Measurements from ENCODE around the gene PRCD.

GRCh38 chr17:76531486-76532038 lies 8.3 kb upstream of the PRCD start:
- TF ChIP-seq POLR2A (IDR thresholded peaks at IDR 0.05; ENCODE audit: low read length) (no peak), GATA1 (IDR thresholded peaks at IDR 0.05; ENCODE audit: low read depth, low read length) (no peak)

All from erythroblast (primary cell).